Neural crest cell (in vitro differentiated cells): ENCODE results near the gene PCSK5. TPM values are rescaled to one million over a fixed set of nuclear protein-coding genes. Genes with fewer than 3 reads are reported as not detected.

Experiments
- DNase-seq: peaks from one replicate; pipeline ENCODE4 v3.0.0; 2021; ENCODE audit warnings: low read depth, mixed read lengths, low spot score
- H3K27ac Mint-ChIP-seq: one replicate; pipeline ENCODE4 v1.8.0; 2021; ENCODE audit warnings: mild to moderate bottlenecking, mixed read lengths; ENCODE audit not compliant: unreplicated experiment
- H3K27me3 Mint-ChIP-seq: 2 replicates; pipeline ENCODE4 v1.8.0; 2021; ENCODE audit warnings: low read depth, mild to moderate bottlenecking, mixed read lengths
- H3K36me3 Mint-ChIP-seq: 2 replicates; pipeline ENCODE4 v1.8.0; 2021; ENCODE audit warnings: low read depth, mild to moderate bottlenecking, mixed read lengths
- H3K4me1 Mint-ChIP-seq: 2 replicates; pipeline ENCODE4 v1.8.0; 2021; ENCODE audit warnings: mixed read lengths
- H3K4me3 Mint-ChIP-seq: one replicate; pipeline ENCODE4 v1.8.0; 2021; ENCODE audit warnings: mild to moderate bottlenecking, mixed read lengths
- H3K9me3 Mint-ChIP-seq: 2 replicates; pipeline ENCODE4 v1.8.0; 2021; ENCODE audit warnings: mixed read lengths
- CTCF ChIP-seq: fragments of 200-600 bp; sonication (generic); conservative IDR thresholded peaks from 2 replicates; pipeline ENCODE4 v1.5.0; 2021; ENCODE audit warnings: antibody characterized with exemption, mild to moderate bottlenecking
- total RNA-seq: library from RNA; stranded (reverse); gene quantifications from 2 replicates; pipeline ENCODE4 v1.2.1, GENCODE V29; 2021

PCSK5 gene
- total RNA-seq, 1 donor from 2014 or later, result 3.1 TPM

- Mint-ChIP-seq H3K27me3 (no peaks in the 10 kb centered on the region), H3K9me3 (no peaks in the 10 kb centered on the region), H3K4me3 (no peak overlapping the region), H3K36me3 (no peaks in the 10 kb centered on the region), H3K27ac (no peak overlapping the region), H3K4me1 (no peaks in the 10 kb centered on the region)
- TF ChIP-seq CTCF, result no peak
- DNase-seq, result no peak
Measured at GRCh38 chr9:76115396-76115795, 224.9 kb downstream of the PCSK5 start.

DNA sequence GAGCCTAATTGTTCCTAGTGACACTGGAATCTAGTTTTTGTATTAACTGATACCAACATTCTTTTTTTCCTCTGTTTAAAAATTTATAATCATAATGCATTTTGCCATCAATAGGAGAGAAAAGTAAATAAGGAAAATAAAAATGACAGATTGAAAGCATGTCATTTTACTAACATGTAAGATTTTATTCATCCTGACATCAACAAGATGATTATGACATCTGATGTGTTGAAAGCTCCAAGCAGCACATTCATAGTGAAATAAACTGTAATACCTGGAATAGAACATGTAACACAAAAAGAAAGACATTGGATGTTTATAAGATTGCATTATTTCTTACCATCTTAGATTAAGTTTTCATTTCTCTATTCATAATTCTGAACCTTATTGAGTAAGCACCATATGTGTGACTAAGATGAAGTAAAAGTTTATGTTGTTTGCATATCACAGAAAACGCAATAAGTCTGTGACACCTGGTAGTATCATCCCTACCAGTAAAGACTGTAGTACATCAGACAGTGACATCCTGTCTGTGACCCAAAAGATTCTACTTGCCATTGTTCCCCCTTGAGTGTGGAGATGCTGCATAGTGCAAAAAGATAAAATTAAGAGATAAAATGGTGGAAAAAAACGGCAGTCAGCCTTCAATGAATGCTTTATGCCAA is 225.6 kb downstream of the PCSK5 start:
- TF ChIP-seq CTCF, result no peak
- no peaks in the 10 kb centered on the region for H3K9me3 Mint-ChIP-seq

GRCh38 chr9:76116913-76117312 is 226.4 kb downstream of the PCSK5 start:
- no peak for TF ChIP-seq CTCF
- H3K27ac Mint-ChIP-seq, result no peak overlapping the region
- H3K36me3 Mint-ChIP-seq, result no peaks in the 10 kb centered on the region
- no peak for DNase-seq
- no peaks in the 10 kb centered on the region for H3K27me3 Mint-ChIP-seq
- H3K4me3 Mint-ChIP-seq, result no peak overlapping the region
- no peaks in the 10 kb centered on the region for H3K4me1 Mint-ChIP-seq
- no peaks in the 10 kb centered on the region for H3K9me3 Mint-ChIP-seq

More for the DNA sequence above, 225.6 kb downstream of the PCSK5 start:
- no peak for DNase-seq
- Mint-ChIP-seq H3K27ac (no peak overlapping the region), H3K4me1 (no peaks in the 10 kb centered on the region), H3K27me3 (no peaks in the 10 kb centered on the region), H3K36me3 (no peaks in the 10 kb centered on the region), H3K4me3 (no peak overlapping the region)

DNA sequence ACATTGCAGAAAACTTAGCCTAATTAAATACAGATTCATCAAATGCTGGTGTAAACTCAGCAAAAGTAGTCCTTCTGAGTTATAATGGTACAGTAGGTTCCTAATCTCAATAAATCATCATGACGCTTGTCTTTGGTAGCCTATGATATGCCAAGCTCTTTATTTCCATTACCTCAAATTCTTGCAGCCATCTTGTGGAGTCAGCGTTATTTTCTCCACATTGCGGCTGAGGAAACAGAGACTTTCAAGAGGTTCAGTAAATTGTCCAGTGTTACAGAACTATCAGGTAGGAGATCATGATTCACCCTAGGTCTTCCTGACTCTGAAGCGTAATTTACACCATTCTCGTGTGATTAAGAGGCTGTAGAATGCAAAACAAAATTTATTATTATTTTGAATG is 237.2 kb downstream of the PCSK5 start:
- Mint-ChIP-seq H3K27ac (no peak overlapping the region), H3K4me1 (no peaks in the 10 kb centered on the region), H3K9me3 (peaks cover 3% of the 10 kb centered on the region), H3K4me3 (no peak overlapping the region), H3K27me3 (no peaks in the 10 kb centered on the region), H3K36me3 (no peaks in the 10 kb centered on the region)
- TF ChIP-seq CTCF, result no peak
- no peak for DNase-seq

- Mint-ChIP-seq H3K4me1 (no peaks in the 10 kb centered on the region), H3K27ac (no peak overlapping the region), H3K36me3 (no peaks in the 10 kb centered on the region), H3K9me3 (no peaks in the 10 kb centered on the region), H3K27me3 (no peaks in the 10 kb centered on the region), H3K4me3 (no peak overlapping the region)
- no peak for DNase-seq
- no peak for TF ChIP-seq CTCF
Measured at GRCh38 chr9:76135902-76136301, 245.4 kb downstream of the PCSK5 start.
